Neural progenitor cell (in vitro differentiated cells): ENCODE measurements around the gene CA12.

ENCODE experiments used
- EZH2 ChIP-seq: fragments of 200-600 bp; sonication (generic); IDR thresholded peaks from 2 replicates; pipeline ENCODE4 v1.6.1; 2017; ENCODE audit warnings: antibody characterized with exemption, mild to moderate bottlenecking, moderate library complexity
- TF ChIP-seq, protein P1 (sequence below): fragments of 200-600 bp; sonication (generic); IDR thresholded peaks from 2 replicates; pipeline ENCODE4 v1.5.1; 2017; ENCODE audit warnings: antibody characterized with exemption, mild to moderate bottlenecking

DNA sequence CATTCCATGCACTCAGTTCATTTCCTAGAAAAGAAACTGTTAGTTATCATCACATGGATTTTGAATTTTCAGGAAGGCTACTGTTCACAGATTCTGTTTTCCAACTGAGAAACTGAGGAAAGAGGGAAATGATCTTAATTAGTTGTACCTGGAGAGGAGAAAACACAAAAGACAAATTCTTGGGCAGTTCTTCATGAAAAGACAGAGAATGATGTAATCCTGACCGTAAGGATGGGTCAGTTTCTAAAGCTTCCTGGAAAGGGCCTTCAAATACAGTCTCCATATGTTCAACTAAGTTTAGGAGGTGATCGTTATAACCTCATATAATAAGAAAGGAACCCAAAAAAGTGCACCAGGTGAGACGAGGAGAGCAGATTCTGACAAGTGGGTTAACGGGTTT is 44.6 kb downstream of the CA12 start:
- TF ChIP-seq EZH2: no peak
- TF ChIP-seq, protein P1, sequence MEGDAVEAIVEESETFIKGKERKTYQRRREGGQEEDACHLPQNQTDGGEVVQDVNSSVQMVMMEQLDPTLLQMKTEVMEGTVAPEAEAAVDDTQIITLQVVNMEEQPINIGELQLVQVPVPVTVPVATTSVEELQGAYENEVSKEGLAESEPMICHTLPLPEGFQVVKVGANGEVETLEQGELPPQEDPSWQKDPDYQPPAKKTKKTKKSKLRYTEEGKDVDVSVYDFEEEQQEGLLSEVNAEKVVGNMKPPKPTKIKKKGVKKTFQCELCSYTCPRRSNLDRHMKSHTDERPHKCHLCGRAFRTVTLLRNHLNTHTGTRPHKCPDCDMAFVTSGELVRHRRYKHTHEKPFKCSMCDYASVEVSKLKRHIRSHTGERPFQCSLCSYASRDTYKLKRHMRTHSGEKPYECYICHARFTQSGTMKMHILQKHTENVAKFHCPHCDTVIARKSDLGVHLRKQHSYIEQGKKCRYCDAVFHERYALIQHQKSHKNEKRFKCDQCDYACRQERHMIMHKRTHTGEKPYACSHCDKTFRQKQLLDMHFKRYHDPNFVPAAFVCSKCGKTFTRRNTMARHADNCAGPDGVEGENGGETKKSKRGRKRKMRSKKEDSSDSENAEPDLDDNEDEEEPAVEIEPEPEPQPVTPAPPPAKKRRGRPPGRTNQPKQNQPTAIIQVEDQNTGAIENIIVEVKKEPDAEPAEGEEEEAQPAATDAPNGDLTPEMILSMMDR: no peak
